Measurements from ENCODE around the gene IPO7. TPM values are rescaled to one million over a fixed set of nuclear protein-coding genes. Genes with fewer than 3 reads are reported as not detected.

Gene IPO7
- total RNA-seq, 1 experiment from 2014 or later = 226 TPM

DNA sequence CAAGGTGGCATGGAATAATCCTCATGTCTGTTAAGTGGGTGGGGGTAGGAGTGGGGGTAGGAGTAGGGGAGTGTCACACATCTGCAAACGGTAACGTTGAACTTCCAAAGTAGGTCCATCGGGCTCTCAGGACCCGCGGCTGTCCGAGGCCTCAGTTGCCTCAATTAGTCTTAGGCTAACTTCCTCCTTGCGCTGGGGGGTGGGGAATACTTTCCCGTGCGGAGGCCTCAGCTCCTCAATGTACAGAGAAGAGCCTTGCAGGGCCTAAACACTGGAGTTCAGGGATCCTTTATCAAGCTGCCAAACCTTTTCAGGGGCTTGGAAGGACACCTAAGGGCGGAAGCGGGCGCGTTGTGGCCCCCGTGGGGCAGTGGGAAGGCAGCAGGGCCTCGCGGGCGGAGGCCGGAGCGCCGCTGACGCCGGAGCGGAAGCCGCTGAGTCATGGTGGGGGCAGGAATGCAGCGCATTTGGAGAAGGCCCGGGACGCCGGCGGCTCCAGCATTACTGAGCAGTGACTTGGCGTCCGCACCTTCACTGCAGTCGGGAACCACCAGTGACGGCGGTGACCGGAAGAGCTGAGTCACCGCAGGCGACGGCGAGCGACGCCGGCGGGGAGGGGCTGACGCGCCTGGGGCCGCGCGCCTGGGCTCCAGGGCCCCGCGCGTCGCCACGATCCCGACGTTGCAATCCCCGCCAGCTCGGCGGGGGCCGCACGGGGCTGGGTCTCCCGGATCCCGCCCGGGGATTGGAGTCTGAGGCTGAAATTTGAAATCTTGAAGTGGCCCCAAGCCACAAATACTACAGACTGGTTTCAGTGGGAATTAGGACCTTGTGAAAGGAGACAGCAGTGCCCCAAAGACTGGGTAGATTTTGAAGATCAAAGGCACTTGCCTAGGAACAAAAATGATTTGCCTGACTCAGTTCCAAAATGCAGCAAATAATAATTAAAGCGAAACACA lies 20.2 kb upstream of the IPO7 start (continued):
- TF ChIP-seq, protein P1, sequence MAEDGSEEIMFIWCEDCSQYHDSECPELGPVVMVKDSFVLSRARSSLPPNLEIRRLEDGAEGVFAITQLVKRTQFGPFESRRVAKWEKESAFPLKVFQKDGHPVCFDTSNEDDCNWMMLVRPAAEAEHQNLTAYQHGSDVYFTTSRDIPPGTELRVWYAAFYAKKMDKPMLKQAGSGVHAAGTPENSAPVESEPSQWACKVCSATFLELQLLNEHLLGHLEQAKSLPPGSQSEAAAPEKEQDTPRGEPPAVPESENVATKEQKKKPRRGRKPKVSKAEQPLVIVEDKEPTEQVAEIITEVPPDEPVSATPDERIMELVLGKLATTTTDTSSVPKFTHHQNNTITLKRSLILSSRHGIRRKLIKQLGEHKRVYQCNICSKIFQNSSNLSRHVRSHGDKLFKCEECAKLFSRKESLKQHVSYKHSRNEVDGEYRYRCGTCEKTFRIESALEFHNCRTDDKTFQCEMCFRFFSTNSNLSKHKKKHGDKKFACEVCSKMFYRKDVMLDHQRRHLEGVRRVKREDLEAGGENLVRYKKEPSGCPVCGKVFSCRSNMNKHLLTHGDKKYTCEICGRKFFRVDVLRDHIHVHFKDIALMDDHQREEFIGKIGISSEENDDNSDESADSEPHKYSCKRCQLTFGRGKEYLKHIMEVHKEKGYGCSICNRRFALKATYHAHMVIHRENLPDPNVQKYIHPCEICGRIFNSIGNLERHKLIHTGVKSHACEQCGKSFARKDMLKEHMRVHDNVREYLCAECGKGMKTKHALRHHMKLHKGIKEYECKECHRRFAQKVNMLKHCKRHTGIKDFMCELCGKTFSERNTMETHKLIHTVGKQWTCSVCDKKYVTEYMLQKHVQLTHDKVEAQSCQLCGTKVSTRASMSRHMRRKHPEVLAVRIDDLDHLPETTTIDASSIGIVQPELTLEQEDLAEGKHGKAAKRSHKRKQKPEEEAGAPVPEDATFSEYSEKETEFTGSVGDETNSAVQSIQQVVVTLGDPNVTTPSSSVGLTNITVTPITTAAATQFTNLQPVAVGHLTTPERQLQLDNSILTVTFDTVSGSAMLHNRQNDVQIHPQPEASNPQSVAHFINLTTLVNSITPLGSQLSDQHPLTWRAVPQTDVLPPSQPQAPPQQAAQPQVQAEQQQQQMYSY (CRISPR knock-in tag; IDR thresholded peaks at IDR 0.05) = no peak
- TF ChIP-seq, protein P2, sequence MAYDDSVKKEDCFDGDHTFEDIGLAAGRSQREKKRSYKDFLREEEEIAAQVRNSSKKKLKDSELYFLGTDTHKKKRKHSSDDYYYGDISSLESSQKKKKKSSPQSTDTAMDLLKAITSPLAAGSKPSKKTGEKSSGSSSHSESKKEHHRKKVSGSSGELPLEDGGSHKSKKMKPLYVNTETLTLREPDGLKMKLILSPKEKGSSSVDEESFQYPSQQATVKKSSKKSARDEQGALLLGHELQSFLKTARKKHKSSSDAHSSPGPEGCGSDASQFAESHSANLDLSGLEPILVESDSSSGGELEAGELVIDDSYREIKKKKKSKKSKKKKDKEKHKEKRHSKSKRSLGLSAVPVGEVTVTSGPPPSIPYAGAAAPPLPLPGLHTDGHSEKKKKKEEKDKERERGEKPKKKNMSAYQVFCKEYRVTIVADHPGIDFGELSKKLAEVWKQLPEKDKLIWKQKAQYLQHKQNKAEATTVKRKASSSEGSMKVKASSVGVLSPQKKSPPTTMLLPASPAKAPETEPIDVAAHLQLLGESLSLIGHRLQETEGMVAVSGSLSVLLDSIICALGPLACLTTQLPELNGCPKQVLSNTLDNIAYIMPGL (CRISPR knock-in tag; IDR thresholded peaks at IDR 0.05) = peak; percentile 77
- TF ChIP-seq NFATC4 (CRISPR knock-in tag; IDR thresholded peaks at IDR 0.05) = no peak
- TF ChIP-seq, protein P3, sequence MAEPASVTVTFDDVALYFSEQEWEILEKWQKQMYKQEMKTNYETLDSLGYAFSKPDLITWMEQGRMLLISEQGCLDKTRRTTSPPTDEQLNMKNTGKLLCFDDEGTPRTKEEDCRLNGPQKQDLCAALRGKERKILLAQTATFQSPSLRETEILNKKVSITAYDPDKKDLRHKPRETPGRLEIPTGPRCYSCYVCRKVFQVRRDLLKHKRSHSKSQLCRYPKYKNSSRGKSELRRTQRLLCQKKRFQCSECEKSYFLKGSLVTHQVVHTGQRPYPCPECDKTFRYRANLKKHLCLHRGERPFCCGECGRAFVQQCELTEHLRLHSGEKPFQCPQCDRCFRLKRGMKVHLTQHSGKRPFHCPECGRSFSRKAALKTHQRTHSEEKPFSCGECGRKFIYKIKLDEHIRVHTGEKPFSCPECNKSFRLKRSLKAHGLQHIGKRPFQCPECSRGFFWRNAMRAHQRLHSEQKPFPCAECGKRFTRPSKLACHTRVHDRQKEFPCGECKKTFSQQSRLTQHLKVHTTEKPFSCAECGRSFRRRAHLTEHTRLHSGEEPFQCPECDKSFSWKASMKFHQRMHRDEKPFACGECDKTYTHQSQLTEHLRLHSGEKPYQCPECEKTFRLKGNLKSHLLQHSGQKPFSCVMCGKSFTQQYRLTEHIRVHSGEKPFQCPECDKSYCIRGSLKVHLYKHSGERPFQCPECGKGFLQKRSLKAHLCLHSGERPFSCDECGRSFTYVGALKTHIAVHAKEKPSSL (CRISPR knock-in tag; conservative IDR thresholded peaks at IDR 0.05) = no peak
- peak; percentile 93 for TF ChIP-seq CREM (CRISPR knock-in tag; IDR thresholded peaks at IDR 0.05)
- TF ChIP-seq ZNF396 (CRISPR knock-in tag; IDR thresholded peaks at IDR 0.05; ENCODE audit: borderline replicate concordance) = no peak
- no peak for TF ChIP-seq ZBTB21 (CRISPR knock-in tag; IDR thresholded peaks at IDR 0.05; ENCODE audit: borderline replicate concordance)
- TF ChIP-seq, protein P4, sequence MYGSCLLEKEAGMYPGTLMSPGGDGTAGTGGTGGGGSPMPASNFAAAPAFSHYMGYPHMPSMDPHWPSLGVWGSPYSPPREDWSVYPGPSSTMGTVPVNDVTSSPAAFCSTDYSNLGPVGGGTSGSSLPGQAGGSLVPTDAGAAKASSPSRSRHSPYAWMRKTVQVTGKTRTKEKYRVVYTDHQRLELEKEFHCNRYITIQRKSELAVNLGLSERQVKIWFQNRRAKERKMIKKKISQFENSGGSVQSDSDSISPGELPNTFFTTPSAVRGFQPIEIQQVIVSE (CRISPR knock-in tag; IDR thresholded peaks at IDR 0.05; ENCODE audit: borderline replicate concordance) = no peak
- TF ChIP-seq ZNF423 (CRISPR knock-in tag; IDR thresholded peaks at IDR 0.05) = no peak
- no peak for TF ChIP-seq RORB (CRISPR knock-in tag; IDR thresholded peaks at IDR 0.05)
- TF ChIP-seq, protein P5, sequence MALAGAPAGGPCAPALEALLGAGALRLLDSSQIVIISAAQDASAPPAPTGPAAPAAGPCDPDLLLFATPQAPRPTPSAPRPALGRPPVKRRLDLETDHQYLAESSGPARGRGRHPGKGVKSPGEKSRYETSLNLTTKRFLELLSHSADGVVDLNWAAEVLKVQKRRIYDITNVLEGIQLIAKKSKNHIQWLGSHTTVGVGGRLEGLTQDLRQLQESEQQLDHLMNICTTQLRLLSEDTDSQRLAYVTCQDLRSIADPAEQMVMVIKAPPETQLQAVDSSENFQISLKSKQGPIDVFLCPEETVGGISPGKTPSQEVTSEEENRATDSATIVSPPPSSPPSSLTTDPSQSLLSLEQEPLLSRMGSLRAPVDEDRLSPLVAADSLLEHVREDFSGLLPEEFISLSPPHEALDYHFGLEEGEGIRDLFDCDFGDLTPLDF (CRISPR knock-in tag; IDR thresholded peaks at IDR 0.05) = 0 out of 2 replicates have a peak, but pooled peaks have one; percentile 38
- no peak for TF ChIP-seq ZNF121 (CRISPR knock-in tag; IDR thresholded peaks at IDR 0.05)
- TF ChIP-seq, protein P6, sequence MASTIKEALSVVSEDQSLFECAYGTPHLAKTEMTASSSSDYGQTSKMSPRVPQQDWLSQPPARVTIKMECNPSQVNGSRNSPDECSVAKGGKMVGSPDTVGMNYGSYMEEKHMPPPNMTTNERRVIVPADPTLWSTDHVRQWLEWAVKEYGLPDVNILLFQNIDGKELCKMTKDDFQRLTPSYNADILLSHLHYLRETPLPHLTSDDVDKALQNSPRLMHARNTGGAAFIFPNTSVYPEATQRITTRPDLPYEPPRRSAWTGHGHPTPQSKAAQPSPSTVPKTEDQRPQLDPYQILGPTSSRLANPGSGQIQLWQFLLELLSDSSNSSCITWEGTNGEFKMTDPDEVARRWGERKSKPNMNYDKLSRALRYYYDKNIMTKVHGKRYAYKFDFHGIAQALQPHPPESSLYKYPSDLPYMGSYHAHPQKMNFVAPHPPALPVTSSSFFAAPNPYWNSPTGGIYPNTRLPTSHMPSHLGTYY (CRISPR knock-in tag; IDR thresholded peaks at IDR 0.05) = no peak
- TF ChIP-seq ELF4 (CRISPR knock-in tag; IDR thresholded peaks at IDR 0.05; ENCODE audit: low read depth) = no peak
- TF ChIP-seq NR3C1 (CRISPR knock-in tag; conservative IDR thresholded peaks at IDR 0.05; ENCODE audit: low read depth) = no peak
- no peak for TF ChIP-seq MXD4 (CRISPR knock-in tag; IDR thresholded peaks at IDR 0.05; ENCODE audit: borderline replicate concordance)
